Activated T-cell treated with anti-CD3 and anti-CD28 coated beads for 4 hours (primary cell): ENCODE measurements around the gene SYT8.

Experiments used
- DNase-seq: peaks from one replicate; pipeline ENCODE4 v3.0.0-alpha.2; 2020

SYT8 gene

GRCh38 chr11:1846453-1846932, 11.7 kb downstream of the SYT8 start:
- no peak for DNase-seq

DNA sequence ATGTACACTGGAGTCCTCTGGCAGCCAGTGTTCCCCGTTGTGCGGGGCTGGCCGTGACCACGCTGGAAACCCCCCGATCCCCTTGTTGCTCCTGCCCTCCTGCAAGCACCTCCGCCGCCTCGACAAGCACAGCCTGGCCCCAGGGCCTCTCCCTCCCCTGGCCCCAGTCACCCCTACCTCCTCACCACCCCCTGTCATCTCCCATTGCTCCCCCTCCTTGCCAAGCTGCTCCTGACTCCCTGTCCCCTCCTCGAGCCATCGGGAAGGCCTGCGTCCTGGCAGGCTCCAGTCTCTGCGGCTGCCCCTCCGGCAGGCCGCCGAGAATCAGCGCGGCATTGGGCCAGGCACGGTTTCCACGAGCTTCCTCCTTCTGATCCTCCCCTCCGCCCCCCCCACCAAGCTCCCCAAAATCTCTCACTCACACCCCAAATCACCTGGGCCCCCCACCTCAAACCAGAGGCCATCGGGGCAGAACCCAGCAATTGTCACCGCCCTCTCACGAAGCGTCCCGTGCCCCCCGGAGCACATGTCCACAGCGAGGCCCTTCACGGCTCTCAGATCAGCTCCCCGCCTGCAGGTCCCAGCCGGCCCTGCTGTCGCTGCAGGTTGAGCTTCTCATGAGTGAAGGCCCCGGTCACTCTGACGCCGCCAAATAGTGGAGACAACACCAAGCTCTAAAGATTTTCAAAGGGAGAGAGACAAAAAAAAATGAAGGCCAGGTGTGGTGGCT, 12.4 kb downstream of the SYT8 start:
- DNase-seq, result no peak

GRCh38 chr11:1847926-1848639, 13.3 kb downstream of the SYT8 start:
- DNase-seq, result no peak

DNA sequence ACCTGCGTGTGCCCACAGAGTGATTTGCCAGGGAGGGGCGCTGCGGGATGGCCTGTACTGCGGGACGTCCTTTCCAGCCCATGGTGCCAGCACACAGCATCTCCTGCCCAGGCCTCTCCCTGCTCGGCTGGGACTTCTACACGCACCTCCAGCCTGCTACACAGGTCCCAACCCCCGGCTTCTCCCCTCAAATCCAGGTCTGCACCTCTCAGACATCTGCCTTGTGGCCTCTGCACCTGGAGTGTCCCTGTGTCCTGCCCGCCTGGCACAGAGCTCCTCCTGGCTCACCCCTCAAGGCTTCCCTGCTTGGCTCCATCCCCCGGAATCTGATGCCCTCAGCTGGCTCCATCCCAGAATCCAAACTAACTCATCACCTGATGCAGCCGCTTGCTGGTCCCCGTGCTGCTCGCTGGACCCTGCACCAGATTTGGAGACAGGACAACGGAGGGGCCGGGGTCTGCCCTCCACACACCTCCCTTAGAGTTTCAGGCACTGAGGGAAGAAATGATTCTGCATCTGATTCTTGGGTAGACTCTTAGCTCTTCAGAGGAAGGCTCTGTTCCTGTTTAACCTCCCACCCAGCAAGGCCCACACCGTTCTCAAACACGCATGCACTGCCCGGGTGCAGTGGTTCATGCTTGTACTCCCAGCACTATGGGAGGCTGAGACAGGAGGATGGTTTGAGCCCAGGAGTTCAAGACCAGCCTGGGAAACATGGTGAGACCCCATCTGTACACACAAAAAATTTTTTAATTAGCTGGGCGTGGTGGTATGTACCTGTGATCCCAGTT, 14.0 kb downstream of the SYT8 start:
- no peak for DNase-seq

GRCh38 chr11:1851468-1852180, 16.8 kb downstream of the SYT8 start:
- DNase-seq, result no peak

- DNase-seq, result no peak
Observed at GRCh38 chr11:1852271-1852876, 17.6 kb downstream of the SYT8 start.

DNA sequence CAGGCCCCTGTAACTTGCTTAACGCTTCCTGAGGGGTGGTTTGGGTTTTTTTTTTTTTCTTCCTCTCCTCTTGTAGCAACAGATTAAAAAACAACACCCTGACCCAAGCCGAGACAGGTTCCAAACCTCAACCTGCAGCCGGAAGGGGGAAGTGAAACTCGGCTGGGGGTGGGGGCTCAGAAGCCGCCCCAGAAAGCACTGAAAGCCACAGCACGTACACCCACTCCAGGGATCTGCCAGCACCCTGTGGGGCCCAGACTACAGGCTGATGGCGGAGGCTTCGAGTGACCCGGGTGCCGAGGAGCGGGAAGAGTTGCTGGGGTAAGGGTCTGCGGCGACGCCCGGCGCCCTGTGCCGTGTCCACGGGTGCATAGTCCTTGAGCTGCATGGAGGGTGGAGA, 18.1 kb downstream of the SYT8 start, which contains the start of gene LSP1:
LSP1 (plus strand) TSS at position 208 of the 400 bp plus-strand sequence; CDS start at position 269, 61 bp downstream.
- DNase-seq, result peak; percentile 63

GRCh38 chr11:1853376-1854131, 18.8 kb downstream of the SYT8 start:
- DNase-seq, result no peak

DNA sequence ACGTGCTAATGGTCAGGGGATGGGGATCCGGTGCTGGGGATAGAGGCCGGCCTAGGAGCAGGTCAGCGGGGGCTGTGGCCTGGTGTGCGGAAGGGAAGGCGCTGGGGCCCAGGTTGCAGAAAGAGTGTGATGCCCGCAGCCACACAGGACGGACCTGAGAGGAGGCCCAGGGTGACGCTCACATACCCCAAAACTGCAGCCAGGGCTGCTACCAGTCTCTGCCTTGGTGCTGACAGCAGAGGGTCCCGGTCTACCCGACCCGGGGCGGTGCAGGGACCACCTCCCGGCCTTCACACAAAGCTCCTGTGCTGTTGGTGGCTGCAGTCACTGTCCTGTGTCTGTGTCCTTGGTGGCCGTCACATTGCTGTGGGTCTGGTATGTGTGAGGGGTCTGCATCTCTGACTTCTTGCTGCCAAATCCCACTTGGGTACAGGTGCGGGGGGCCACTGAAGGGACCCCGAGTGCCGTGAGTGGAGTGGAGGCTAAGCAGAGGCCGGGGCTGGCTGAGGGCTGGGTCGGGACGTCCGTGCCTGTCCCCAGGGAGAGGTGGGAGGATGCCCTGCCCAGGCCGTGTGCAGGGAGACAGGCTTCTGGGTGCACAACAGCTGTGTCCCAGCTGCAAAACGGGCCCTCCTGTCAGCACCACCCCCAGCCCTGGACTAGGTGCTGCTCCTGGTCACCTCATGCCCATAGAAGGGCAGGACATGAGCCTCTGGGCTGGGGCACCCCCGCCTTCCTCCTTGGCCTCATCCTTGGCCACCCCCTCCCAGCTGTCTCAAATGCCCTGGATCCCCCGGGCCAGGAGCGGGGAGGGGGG, 19.6 kb downstream of the SYT8 start:
- DNase-seq, result no peak

GRCh38 chr11:1854949-1855885, 20.4 kb downstream of the SYT8 start:
- DNase-seq, result no peak

DNA sequence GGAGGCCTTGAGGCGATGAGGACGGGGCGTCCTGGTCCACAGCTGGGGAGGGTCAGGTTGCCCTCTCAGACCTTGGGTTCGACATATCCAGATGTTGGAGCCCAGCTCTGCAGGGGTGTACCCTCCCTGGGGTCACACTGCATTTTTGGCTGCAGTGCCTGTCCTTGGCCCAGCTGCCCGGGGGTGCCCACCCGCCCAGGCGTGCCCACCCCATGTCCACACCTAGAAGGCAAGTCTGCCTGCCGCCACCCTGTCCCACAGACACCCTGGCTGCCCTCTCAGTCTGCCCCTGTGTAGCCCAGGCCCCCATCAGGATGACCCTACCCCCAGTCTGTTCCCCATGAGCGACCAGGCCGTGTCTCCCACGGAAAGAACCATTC, 21.1 kb downstream of the SYT8 start:
- DNase-seq, result no peak

GRCh38 chr11:1856306-1857005, 21.7 kb downstream of the SYT8 start:
- DNase-seq, result no peak

DNA sequence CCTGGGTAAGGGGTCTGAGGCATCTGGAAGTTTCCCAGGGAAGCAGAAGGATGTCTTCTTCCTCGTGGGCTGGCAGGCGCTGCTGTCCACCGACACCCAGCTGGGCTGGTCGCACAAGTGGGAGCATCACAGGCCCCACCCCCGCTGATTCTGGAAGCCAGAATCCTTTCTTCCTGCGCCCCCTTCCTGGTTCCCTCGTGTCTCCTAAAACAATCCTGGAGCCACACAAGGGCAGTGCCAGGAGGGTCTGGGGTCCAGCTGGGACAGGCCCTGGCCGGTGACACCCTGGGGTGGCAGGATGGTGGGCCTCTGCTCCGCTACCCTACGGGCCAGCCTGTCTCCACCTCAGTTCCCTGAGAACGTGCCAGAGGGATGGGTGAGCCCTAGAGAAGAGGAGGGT, 22.3 kb downstream of the SYT8 start:
- no peak for DNase-seq

DNA sequence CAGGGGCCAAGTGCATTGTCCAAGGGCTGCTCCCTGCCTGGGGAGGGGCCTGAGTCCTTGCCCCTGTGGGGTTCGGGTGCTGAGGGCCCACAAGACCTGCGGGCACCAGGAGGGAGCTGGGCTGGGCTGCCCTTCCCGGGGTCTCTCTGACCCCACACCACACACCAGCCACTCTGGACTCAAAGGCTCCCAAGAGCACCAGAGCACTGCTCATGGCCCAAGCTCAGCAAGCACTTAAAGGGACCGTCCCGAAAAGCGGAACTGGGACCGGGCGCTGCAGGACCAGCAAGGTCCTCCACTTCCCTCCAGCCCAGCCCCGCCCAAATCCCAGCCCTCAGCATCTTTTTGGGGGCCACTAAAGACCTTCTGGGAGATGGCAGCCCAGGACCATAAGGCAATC, 23.4 kb downstream of the SYT8 start:
- DNase-seq, result no peak

DNA sequence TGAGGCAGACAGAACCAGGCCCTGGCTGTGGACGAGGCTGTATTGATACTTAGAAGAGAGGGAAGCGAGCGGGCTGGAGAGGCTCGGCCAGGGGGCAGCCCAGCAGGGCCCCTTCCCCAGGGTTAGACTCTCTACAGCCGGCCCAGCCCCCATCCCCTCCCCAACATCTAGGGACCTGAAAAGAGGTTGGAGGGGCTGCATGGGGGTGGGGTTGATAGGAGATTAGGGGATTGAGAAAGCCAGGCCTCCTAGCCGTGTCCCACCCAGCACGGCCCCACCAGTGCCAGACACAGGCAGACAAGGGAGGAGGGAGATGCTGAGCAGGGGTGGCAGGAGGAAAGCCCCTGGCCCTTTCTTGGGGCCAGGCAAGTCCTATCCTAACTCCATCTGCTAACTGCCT, 23.8 kb downstream of the SYT8 start:
- DNase-seq, result no peak

DNA sequence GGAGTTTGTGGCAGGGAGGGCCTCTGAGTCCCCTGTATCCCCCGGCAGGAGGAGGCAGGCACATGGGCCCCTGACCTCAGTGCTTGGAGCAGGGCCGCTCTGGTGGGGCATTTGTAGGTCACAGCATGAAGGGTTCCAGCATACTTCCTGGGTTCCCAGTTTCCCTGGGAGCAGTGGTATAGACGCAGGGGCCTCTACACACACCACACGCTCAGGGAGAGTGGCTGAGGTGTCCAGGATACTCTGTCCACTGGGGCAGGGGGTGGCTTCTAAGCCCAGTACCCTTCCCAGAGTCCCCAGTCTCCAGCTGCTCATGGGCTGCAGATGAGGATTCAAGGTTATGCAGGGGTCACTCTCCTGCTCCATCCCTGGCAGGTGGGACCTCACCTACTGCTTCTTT, 24.2 kb downstream of the SYT8 start:
- no peak for DNase-seq

GRCh38 chr11:1860108-1860507, 25.3 kb downstream of the SYT8 start:
- DNase-seq, result no peak

DNA sequence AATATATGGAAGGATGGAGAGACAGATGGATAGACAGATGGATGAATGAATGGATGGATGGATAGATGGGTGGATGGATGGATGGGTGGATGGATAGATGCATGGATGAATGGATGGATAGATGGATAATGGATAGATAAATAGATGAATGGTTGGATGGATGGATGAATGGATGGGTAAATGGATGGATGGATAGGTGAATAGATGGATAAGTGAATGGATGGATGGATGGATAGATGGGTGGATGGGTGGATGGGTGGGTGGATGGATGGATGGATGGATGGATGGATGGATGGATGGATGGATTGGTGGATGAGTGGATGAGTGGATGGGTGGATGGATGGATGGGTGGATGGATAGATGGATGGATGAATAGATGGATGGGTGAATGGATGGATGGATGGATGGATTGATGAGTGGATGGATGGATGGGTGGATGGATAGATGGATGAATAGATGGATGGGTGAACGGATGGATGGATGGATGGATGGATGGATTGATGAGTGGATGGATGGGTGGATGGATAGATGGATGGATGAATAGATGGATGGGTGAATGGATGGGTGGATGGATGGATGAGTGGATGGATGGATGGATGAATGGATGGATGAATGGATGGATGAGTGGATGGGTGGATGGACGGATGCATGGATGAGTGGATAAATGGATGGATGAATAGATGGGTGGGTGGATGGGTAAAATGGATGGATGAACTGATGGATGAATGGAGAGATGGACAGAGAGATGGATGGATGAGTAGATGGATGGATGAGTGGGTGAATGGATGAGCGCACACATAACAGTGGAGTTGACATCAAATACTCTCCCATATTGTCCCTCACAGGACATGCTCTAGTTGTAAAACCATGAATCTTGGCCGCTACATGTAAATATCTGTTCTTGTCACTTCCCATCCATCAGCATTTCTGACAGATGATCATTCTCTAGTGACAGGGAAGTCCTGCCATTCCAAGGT, 26.9 kb downstream of the SYT8 start:
- DNase-seq, result no peak
